BJ (cell line): ENCODE results near the gene ECSIT. TPM values are rescaled to one million over a fixed set of nuclear protein-coding genes. Genes with fewer than 3 reads are reported as not detected.

Source experiments
- CTCF ChIA-PET: fragments of 350-600 bp; formaldehyde crosslinking; extraction: SDS; loops from one replicate; lab custom pipeline; 2021; ENCODE audit warnings: antibody characterized with exemption, inconsistent platforms; lab: Yijun Ruan, JAX
- POLR2A ChIA-PET: fragments of 300-600 bp; sonication (Branson Sonifier 250); formaldehyde crosslinking; extraction: SDS; loops from one replicate; lab custom pipeline; 2021; ENCODE audit warnings: antibody characterized with exemption; lab: Charles Lee
- DNase-seq: peaks from one replicate; pipeline ENCODE4 v3.0.0-alpha.2; 2011; ENCODE audit warnings: low read depth
- H3K27me3 ChIP-seq: 2 replicates; pipeline ENCODE4 v1.6.0; 2011; ENCODE audit warnings: low read length; ENCODE audit not compliant: control insufficient read depth, insufficient read depth
- H3K36me3 ChIP-seq: 2 replicates; pipeline ENCODE4 v1.5.1; 2011; ENCODE audit warnings: low read length; ENCODE audit not compliant: control insufficient read depth, insufficient read depth
- H3K4me3 ChIP-seq: 2 replicates; pipeline ENCODE4 v1.5.1; 2011; ENCODE audit warnings: low read depth, mild to moderate bottlenecking, control low read depth, low read length
- CTCF ChIP-seq: IDR thresholded peaks from 2 replicates; pipeline ENCODE4 v1.5.1; 2011; ENCODE audit warnings: low read depth, mild to moderate bottlenecking, control low read depth, inconsistent platforms, low read length, moderate library complexity; ENCODE audit not compliant: insufficient read depth
- polyA plus RNA-seq: library from polyadenylated mRNA; depleted of rRNA; stranded (reverse); fragments of >200 nt; gene quantifications from 2 replicates; pipeline ENCODE4 v1.2.3, GENCODE V29; 2011

Gene ECSIT
- polyA plus RNA-seq, 1 experiment, result 45.2 TPM

- Histone ChIP-seq H3K4me3 (peak within 1 kb of the TSS; percentile 66), H3K36me3 (peaks cover 4% of the 10 kb centered on the region), H3K27me3 (no peaks in the 10 kb centered on the region)
- TF ChIP-seq CTCF, result peak; percentile 42
- DNase-seq, result peak; percentile 88
- POLR2A ChIA-PET, result interaction anchor here (0.8 kb wide), 1 partner anchor 184 kb away, joined by 3 read pairs; no protein-coding TSS in a partner anchor
- CTCF ChIA-PET, result interaction anchor here (0.6 to 3.2 kb wide), 14 partner anchors 9 to 272 kb away, joined by 3 to 14 read pairs (median 4); partner anchors contain the start of genes ACP5 and CNN1
These were observed 30.2 kb upstream of the ECSIT start, which contains the start of gene ELOF1 for GRCh38 chr19:11558881-11559828. ELOF1 (minus strand) TSS chr19:11559230; CDS start chr19:11554347, 4,883 bp downstream.

- Histone ChIP-seq H3K27me3 (no peaks in the 10 kb centered on the region), H3K4me3 (no peak overlapping the region), H3K36me3 (peaks cover 12% of the 10 kb centered on the region)
- ChIA-PET POLR2A (no interaction called here), CTCF (interaction anchor here (0.6 kb wide), 1 partner anchor 12 kb away, joined by 3 read pairs; no protein-coding TSS in a partner anchor)
- TF ChIP-seq CTCF, result no peak
- DNase-seq, result no peak
These were observed 27.9 kb upstream of the ECSIT start for GRCh38 chr19:11556634-11557420.

GRCh38 chr19:11555246-11555645 lies 26.3 kb upstream of the ECSIT start:
- TF ChIP-seq CTCF, result no peak
- H3K36me3 ChIP-seq, result peaks cover 12% of the 10 kb centered on the region
- DNase-seq, result no peak
- no peaks in the 10 kb centered on the region for H3K27me3 ChIP-seq
- no peak overlapping the region for H3K4me3 ChIP-seq
- CTCF ChIA-PET, result interaction anchor here (0.6 kb wide), 2 partner anchors 110 to 202 kb away, joined by 3 to 4 read pairs; no protein-coding TSS in a partner anchor
- POLR2A ChIA-PET, result no interaction called here

- Histone ChIP-seq H3K4me3 (no peak overlapping the region), H3K36me3 (peaks cover 14% of the 10 kb centered on the region), H3K27me3 (no peaks in the 10 kb centered on the region)
- DNase-seq, result no peak
- POLR2A ChIA-PET, result no interaction called here
- TF ChIP-seq CTCF, result no peak
- CTCF ChIA-PET, result no interaction called here
These were observed 25.2 kb upstream of the ECSIT start for GRCh38 chr19:11554160-11554559.
